Activated naive CD4-positive, alpha-beta T cell treated with anti-CD3 and anti-CD28 coated beads, Interleukin-2, amount 10 ng/mL, durations not matched to agents 7 days and 5 days (primary cell): ENCODE results near the gene ERO1B.

Experiments
- CTCF ChIA-PET: fragments of 350-600 bp; sonication (Branson Sonifier 250); formaldehyde crosslinking; loops from one replicate; lab custom pipeline; 2021; ENCODE audit warnings: antibody characterized with exemption; lab: Charles Lee
- DNase-seq: peaks from one replicate; pipeline ENCODE4 v3.0.0-alpha.2; 2020
- H3K27ac Mint-ChIP-seq: one replicate; pipeline ENCODE4 v1.8.0; 2021; ENCODE audit warnings: mild to moderate bottlenecking, moderate library complexity, mixed read lengths
- H3K27me3 Mint-ChIP-seq: one replicate; pipeline ENCODE4 v1.8.0; 2021; ENCODE audit warnings: mild to moderate bottlenecking, mixed read lengths
- H3K36me3 Mint-ChIP-seq: one replicate; pipeline ENCODE4 v1.8.0; 2021; ENCODE audit warnings: mixed read lengths
- H3K4me1 Mint-ChIP-seq: one replicate; pipeline ENCODE4 v1.8.0; 2021; ENCODE audit warnings: mixed read lengths
- H3K4me3 Mint-ChIP-seq: one replicate; pipeline ENCODE4 v1.8.0; 2021; ENCODE audit warnings: mild to moderate bottlenecking, moderate library complexity, mixed read lengths
- H3K9me3 Mint-ChIP-seq: one replicate; pipeline ENCODE4 v1.8.0; 2021; ENCODE audit warnings: mixed read lengths

ERO1B gene

GRCh38 chr1:236253119-236253518 lies 28.6 kb downstream of the ERO1B start:
- H3K36me3 Mint-ChIP-seq, result peaks cover 8% of the 10 kb centered on the region
- CTCF ChIA-PET, result no interaction called here
- no peak overlapping the region for H3K27ac Mint-ChIP-seq

GRCh38 chr1:236251587-236251986 lies 30.2 kb downstream of the ERO1B start:
- Mint-ChIP-seq H3K4me3 (no peak overlapping the region), H3K27me3 (no peaks in the 10 kb centered on the region), H3K4me1 (no peaks in the 10 kb centered on the region), H3K9me3 (no peaks in the 10 kb centered on the region), H3K27ac (no peak overlapping the region), H3K36me3 (no peaks in the 10 kb centered on the region)
- CTCF ChIA-PET, result interaction anchor here (0.7 kb wide), 1 partner anchor 47 kb away, joined by 3 read pairs; no protein-coding TSS in a partner anchor
- no peak for DNase-seq

More at GRCh38 chr1:236253119-236253518, 28.6 kb downstream of the ERO1B start:
- peaks cover 9% of the 10 kb centered on the region for H3K9me3 Mint-ChIP-seq
- H3K4me1 Mint-ChIP-seq, result no peaks in the 10 kb centered on the region
- H3K27me3 Mint-ChIP-seq, result no peaks in the 10 kb centered on the region
- DNase-seq, result no peak
- no peak overlapping the region for H3K4me3 Mint-ChIP-seq

GRCh38 chr1:236247286-236247685 lies 34.5 kb downstream of the ERO1B start:
- Mint-ChIP-seq H3K9me3 (no peaks in the 10 kb centered on the region), H3K36me3 (no peaks in the 10 kb centered on the region), H3K4me3 (no peak overlapping the region), H3K27ac (no peak overlapping the region), H3K27me3 (no peaks in the 10 kb centered on the region), H3K4me1 (no peaks in the 10 kb centered on the region)
- no peak for DNase-seq
- CTCF ChIA-PET, result no interaction called here

GRCh38 chr1:236242568-236242967 lies 39.2 kb downstream of the ERO1B start:
- H3K9me3 Mint-ChIP-seq, result no peaks in the 10 kb centered on the region
- no peaks in the 10 kb centered on the region for H3K4me1 Mint-ChIP-seq
- H3K27me3 Mint-ChIP-seq, result no peaks in the 10 kb centered on the region
- DNase-seq, result no peak
- CTCF ChIA-PET, result no interaction called here
- no peaks in the 10 kb centered on the region for H3K36me3 Mint-ChIP-seq
- H3K4me3 Mint-ChIP-seq, result no peak overlapping the region
- no peak overlapping the region for H3K27ac Mint-ChIP-seq

GRCh38 chr1:236240675-236241074 lies 41.1 kb downstream of the ERO1B start:
- Mint-ChIP-seq H3K27ac (no peak overlapping the region), H3K4me1 (no peaks in the 10 kb centered on the region), H3K27me3 (no peaks in the 10 kb centered on the region), H3K9me3 (no peaks in the 10 kb centered on the region), H3K4me3 (no peak overlapping the region), H3K36me3 (no peaks in the 10 kb centered on the region)
- CTCF ChIA-PET, result no interaction called here
- DNase-seq, result no peak

- no peaks in the 10 kb centered on the region for H3K27me3 Mint-ChIP-seq
- H3K27ac Mint-ChIP-seq, result no peak overlapping the region
- no peaks in the 10 kb centered on the region for H3K36me3 Mint-ChIP-seq
- CTCF ChIA-PET, result interaction anchor here (0.6 to 0.7 kb wide), 2 partner anchors 106 to 365 kb away, joined by 3 read pairs; partner anchors contain the start of gene HEATR1
- H3K4me1 Mint-ChIP-seq, result no peaks in the 10 kb centered on the region
- no peaks in the 10 kb centered on the region for H3K9me3 Mint-ChIP-seq
- no peak for DNase-seq
- H3K4me3 Mint-ChIP-seq, result no peak overlapping the region
Observed at GRCh38 chr1:236239092-236239585, 42.6 kb downstream of the ERO1B start.

- no peaks in the 10 kb centered on the region for H3K36me3 Mint-ChIP-seq
Observed at GRCh38 chr1:236235116-236235515, 46.6 kb downstream of the ERO1B start.

GRCh38 chr1:236228411-236228810 lies 53.3 kb downstream of the ERO1B start:
- Mint-ChIP-seq H3K9me3 (no peaks in the 10 kb centered on the region), H3K4me1 (no peaks in the 10 kb centered on the region), H3K36me3 (no peaks in the 10 kb centered on the region), H3K4me3 (no peak overlapping the region), H3K27ac (no peak overlapping the region), H3K27me3 (no peaks in the 10 kb centered on the region)
- CTCF ChIA-PET, result no interaction called here
- DNase-seq, result no peak

More at GRCh38 chr1:236235116-236235515, 46.6 kb downstream of the ERO1B start:
- Mint-ChIP-seq H3K27me3 (no peaks in the 10 kb centered on the region), H3K27ac (no peak overlapping the region), H3K4me3 (no peak overlapping the region), H3K9me3 (no peaks in the 10 kb centered on the region), H3K4me1 (no peaks in the 10 kb centered on the region)
- CTCF ChIA-PET, result no interaction called here
- DNase-seq, result no peak

- no peak for DNase-seq
- Mint-ChIP-seq H3K4me1 (no peaks in the 10 kb centered on the region), H3K27ac (no peak overlapping the region), H3K36me3 (no peaks in the 10 kb centered on the region), H3K9me3 (no peaks in the 10 kb centered on the region), H3K4me3 (no peak overlapping the region), H3K27me3 (no peaks in the 10 kb centered on the region)
- CTCF ChIA-PET, result interaction anchor here (0.6 kb wide), 1 partner anchor 887 kb away, joined by 3 read pairs; no protein-coding TSS in a partner anchor
Observed at GRCh38 chr1:236222632-236223031, 59.1 kb downstream of the ERO1B start.

- no peaks in the 10 kb centered on the region for H3K4me1 Mint-ChIP-seq
- no peak overlapping the region for H3K27ac Mint-ChIP-seq
- H3K27me3 Mint-ChIP-seq, result no peaks in the 10 kb centered on the region
- DNase-seq, result no peak
- no peak overlapping the region for H3K4me3 Mint-ChIP-seq
- CTCF ChIA-PET, result no interaction called here
- H3K9me3 Mint-ChIP-seq, result no peaks in the 10 kb centered on the region
- H3K36me3 Mint-ChIP-seq, result no peaks in the 10 kb centered on the region
Observed at GRCh38 chr1:236220473-236220872, 61.3 kb downstream of the ERO1B start.

- no peaks in the 10 kb centered on the region for H3K27me3 Mint-ChIP-seq
- no peaks in the 10 kb centered on the region for H3K4me1 Mint-ChIP-seq
- H3K36me3 Mint-ChIP-seq, result no peaks in the 10 kb centered on the region
- no peaks in the 10 kb centered on the region for H3K9me3 Mint-ChIP-seq
- CTCF ChIA-PET, result no interaction called here
- no peak overlapping the region for H3K4me3 Mint-ChIP-seq
- no peak overlapping the region for H3K27ac Mint-ChIP-seq
- DNase-seq, result no peak
Observed at GRCh38 chr1:236214761-236215160, 67.0 kb downstream of the ERO1B start.

- H3K36me3 Mint-ChIP-seq, result no peaks in the 10 kb centered on the region
- no peak overlapping the region for H3K4me3 Mint-ChIP-seq
- CTCF ChIA-PET, result interaction anchor here (0.6 kb wide), 1 partner anchor 80 kb away, joined by 3 read pairs; no protein-coding TSS in a partner anchor
- no peaks in the 10 kb centered on the region for H3K9me3 Mint-ChIP-seq
- H3K27ac Mint-ChIP-seq, result no peak overlapping the region
- H3K27me3 Mint-ChIP-seq, result no peaks in the 10 kb centered on the region
- no peak for DNase-seq
- H3K4me1 Mint-ChIP-seq, result no peaks in the 10 kb centered on the region
Observed at GRCh38 chr1:236213534-236213933, 68.2 kb downstream of the ERO1B start.

- CTCF ChIA-PET, result no interaction called here
- Mint-ChIP-seq H3K4me3 (no peak overlapping the region), H3K27me3 (no peaks in the 10 kb centered on the region), H3K27ac (no peak overlapping the region), H3K9me3 (no peaks in the 10 kb centered on the region), H3K36me3 (no peaks in the 10 kb centered on the region), H3K4me1 (no peaks in the 10 kb centered on the region)
- no peak for DNase-seq
Observed at GRCh38 chr1:236211815-236212214, 69.9 kb downstream of the ERO1B start.

- peaks cover 3% of the 10 kb centered on the region for H3K36me3 Mint-ChIP-seq
- H3K27me3 Mint-ChIP-seq, result no peaks in the 10 kb centered on the region
- H3K9me3 Mint-ChIP-seq, result no peaks in the 10 kb centered on the region
- H3K27ac Mint-ChIP-seq, result no peak overlapping the region
- DNase-seq, result no peak
- no peaks in the 10 kb centered on the region for H3K4me1 Mint-ChIP-seq
- CTCF ChIA-PET, result no interaction called here
- H3K4me3 Mint-ChIP-seq, result no peak overlapping the region
Observed at GRCh38 chr1:236209713-236210112, 72.0 kb downstream of the ERO1B start.

GRCh38 chr1:236209185-236209584 lies 72.6 kb downstream of the ERO1B start:
- Mint-ChIP-seq H3K27ac (no peak overlapping the region), H3K9me3 (no peaks in the 10 kb centered on the region), H3K36me3 (peaks cover 4% of the 10 kb centered on the region), H3K27me3 (no peaks in the 10 kb centered on the region), H3K4me1 (no peaks in the 10 kb centered on the region), H3K4me3 (no peak overlapping the region)
- CTCF ChIA-PET, result no interaction called here
- no peak for DNase-seq
